ENCODE data around the gene ATP5F1C.

DNA sequence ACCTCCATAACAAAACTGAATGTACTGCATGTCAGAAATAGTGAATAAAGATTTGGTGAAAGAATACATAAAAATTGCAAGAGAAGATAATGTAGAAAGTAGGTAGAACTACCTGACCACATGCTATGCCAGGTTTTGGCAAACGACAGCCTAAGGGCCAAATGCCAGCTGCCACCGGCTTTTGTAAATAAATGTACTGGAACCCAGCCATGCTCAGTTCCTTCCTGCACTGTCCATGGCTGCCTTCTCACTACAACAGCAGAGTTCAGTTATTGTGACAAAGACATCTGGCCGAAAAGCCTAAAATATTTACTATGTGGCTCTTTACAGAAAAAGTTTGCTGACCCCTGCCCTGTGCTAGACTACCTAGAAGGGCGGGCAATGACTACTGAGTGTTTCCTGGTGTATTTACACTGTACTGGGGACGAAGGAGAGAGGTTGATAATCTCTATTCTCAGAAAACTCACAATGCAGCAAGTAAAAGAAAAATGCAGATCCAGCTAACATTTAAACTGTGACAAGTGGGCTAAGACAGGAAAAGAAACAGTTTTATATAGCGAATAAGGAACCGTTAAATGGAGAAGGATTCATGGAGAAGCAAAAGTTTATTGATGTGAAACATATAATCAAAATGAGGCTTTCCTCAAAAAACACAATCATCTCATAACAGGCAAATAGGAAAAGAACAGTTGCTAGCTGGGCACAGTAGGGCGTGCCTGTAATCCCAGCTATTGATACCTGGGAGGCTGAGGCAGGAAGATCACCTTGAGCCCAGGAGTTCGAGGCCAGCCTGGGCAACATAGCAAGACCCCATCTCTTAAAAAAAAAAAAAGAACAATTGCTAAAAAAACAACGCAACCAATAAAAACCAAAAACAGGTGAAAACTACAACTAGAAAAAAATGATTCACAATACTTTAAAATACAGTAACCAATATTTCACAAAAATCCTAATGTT, 13.9 kb upstream of the ATP5F1C start:
- TF ChIP-seq TAF1 (IDR thresholded peaks at IDR 0.05; ENCODE audit: borderline replicate concordance, insufficient read depth, low read length) = no peak
- no peak for TF ChIP-seq POLR2AphosphoS5 (IDR thresholded peaks at IDR 0.05; ENCODE audit: low read depth, low read length)
- TF ChIP-seq REST (IDR thresholded peaks at IDR 0.05; ENCODE audit: insufficient read depth in 1 of 2, low read depth in 2 of 2, low read length in 2 of 2) = no peak
- TF ChIP-seq FOXP2 (optimal IDR thresholded peaks at IDR 0.05; ENCODE audit: borderline replicate concordance, extremely low read depth, extremely low read length, insufficient read depth) = no peak
- TF ChIP-seq SIN3A (IDR thresholded peaks at IDR 0.05; ENCODE audit: borderline replicate concordance, insufficient read depth, low read length) = no peak

Data from PFSK-1 (cell line).